HUDEP-2 (cell line): Measurements from ENCODE around the gene HPS3.
"Not testable (repeated sequence)": the region's sequence is repeated elsewhere in the genome, so short reads cannot be mapped to it uniquely, and the experiment has no call there.

ENCODE experiments used
- DNase-seq, 76 experiments: peaks; one replicate each; lab custom pipeline; 2025; ENCODE audit not compliant: unreplicated experiment in 76 of 76; lab: John Stamatoyannopoulos, UW

HPS3 gene

GRCh38 chr3:149129326-149130205 is at the start of gene HPS3:
TSS of gene HPS3 (plus strand) at chr3:149129638. CDS start at chr3:149129724, 86 bp downstream.
- peak in 74 of 76 experiments; percentile 5 to 86 (median 68) for DNase-seq

GRCh38 chr3:149080011-149080698 is 49.3 kb upstream of the HPS3 start:
- DNase-seq, result no peak

- peak in 1 of 76 experiments; percentile 4 for DNase-seq
These were observed 48.7 kb upstream of the HPS3 start for GRCh38 chr3:149080699-149081091.

GRCh38 chr3:149081772-149082171 is 47.7 kb upstream of the HPS3 start:
- no peak for DNase-seq

GRCh38 chr3:149085828-149086231 is 43.6 kb upstream of the HPS3 start:
- peak in 74 of 76 experiments; percentile 32 to 91 (median 71) for DNase-seq

GRCh38 chr3:149086232-149086988 is 43.0 kb upstream of the HPS3 start, which contains the start of gene HLTF:
TSS of gene HLTF (minus strand) at chr3:149086533. CDS start at chr3:149086336, 197 bp downstream.
- DNase-seq, result peak; percentile 40 to 97 (median 94)

- peak in 52 of 76 experiments; percentile 4 to 67 (median 40) for DNase-seq
These were observed 42.2 kb upstream of the HPS3 start for GRCh38 chr3:149087208-149087607.

GRCh38 chr3:149089395-149089794 is 40.0 kb upstream of the HPS3 start:
- DNase-seq, result no peak

GRCh38 chr3:149090461-149090860 is 39.0 kb upstream of the HPS3 start:
- no peak for DNase-seq

GRCh38 chr3:149090907-149091306 is 38.5 kb upstream of the HPS3 start:
- DNase-seq, result no peak

GRCh38 chr3:149091983-149092382 is 37.5 kb upstream of the HPS3 start:
- DNase-seq, result no peak

GRCh38 chr3:149095487-149095886 is 34.0 kb upstream of the HPS3 start:
- no peak for DNase-seq

GRCh38 chr3:149097987-149098386 is 31.5 kb upstream of the HPS3 start:
- DNase-seq, result not testable (repeated sequence)

GRCh38 chr3:149101154-149101553 is 28.3 kb upstream of the HPS3 start:
- DNase-seq, result no peak

- no peak for DNase-seq
These were observed 27.8 kb upstream of the HPS3 start for GRCh38 chr3:149101641-149102040.

GRCh38 chr3:149104484-149104883 is 25.0 kb upstream of the HPS3 start:
- DNase-seq, result no peak

GRCh38 chr3:149114458-149114857 is 15.0 kb upstream of the HPS3 start:
- no peak for DNase-seq

- no peak for DNase-seq
These were observed 14.3 kb upstream of the HPS3 start for GRCh38 chr3:149115114-149115513.

GRCh38 chr3:149118724-149119123 is 10.7 kb upstream of the HPS3 start:
- no peak for DNase-seq

GRCh38 chr3:149119466-149119865 is 10.0 kb upstream of the HPS3 start:
- no peak for DNase-seq
